HG03439 (cell line): ENCODE data around the gene MID2.
"Not testable (repeated sequence)": the region's sequence is repeated elsewhere in the genome, so short reads cannot be mapped to it uniquely, and the experiment has no call there.

ENCODE experiments used
- ATAC-seq: cut with Tn5 transposase; IDR thresholded peaks from one replicate; pipeline ENCODE4 v1.9.1; 2021; ENCODE audit warnings: mild to moderate bottlenecking, moderate library complexity; ENCODE audit not compliant: unreplicated experiment

Gene MID2

GRCh38 chrX:107825698-107826237 is at the start of gene MID2:
TSS of gene MID2 (plus strand) at chrX:107825866. CDS start at chrX:107826427, 561 bp downstream.
- peak; percentile 50 for ATAC-seq

GRCh38 chrX:107776649-107777535 is 48.8 kb upstream of the MID2 start:
- ATAC-seq: peak; percentile 83

GRCh38 chrX:107777536-107777832 is 48.2 kb upstream of the MID2 start, which contains the start of gene NCBP2L:
TSS of gene NCBP2L (plus strand) at chrX:107777733. CDS start at chrX:107794221, 16,488 bp downstream.
- ATAC-seq: no peak

GRCh38 chrX:107780525-107780924 is 45.1 kb upstream of the MID2 start:
- no peak for ATAC-seq

GRCh38 chrX:107787827-107788226 is 37.8 kb upstream of the MID2 start:
- no peak for ATAC-seq

- no peak for ATAC-seq
Observed at GRCh38 chrX:107804427-107804826, 21.2 kb upstream of the MID2 start.

- ATAC-seq: no peak
Observed at GRCh38 chrX:107805179-107805578, 20.5 kb upstream of the MID2 start.

GRCh38 chrX:107810053-107810452 is 15.6 kb upstream of the MID2 start:
- ATAC-seq: not testable (repeated sequence)

GRCh38 chrX:107818900-107819521 is 6.7 kb upstream of the MID2 start:
- no peak for ATAC-seq

GRCh38 chrX:107823042-107823441 is 2.6 kb upstream of the MID2 start:
- ATAC-seq: no peak

- no peak for ATAC-seq
Observed at GRCh38 chrX:107823456-107823855, 2.2 kb upstream of the MID2 start.

- peak; percentile 58 for ATAC-seq
Observed at GRCh38 chrX:107826238-107827029, 768 bp downstream of the MID2 start.

- no peak for ATAC-seq
Observed at GRCh38 chrX:107827030-107827831, 1.6 kb downstream of the MID2 start.

- no peak for ATAC-seq
Observed at GRCh38 chrX:107827852-107828251, 2.2 kb downstream of the MID2 start.

GRCh38 chrX:107829878-107830277 is 4.2 kb downstream of the MID2 start:
- ATAC-seq: no peak

GRCh38 chrX:107831071-107831730 is 5.5 kb downstream of the MID2 start:
- ATAC-seq: no peak

- no peak for ATAC-seq
Observed at GRCh38 chrX:107834275-107835201, 8.9 kb downstream of the MID2 start.

GRCh38 chrX:107836958-107837357 is 11.3 kb downstream of the MID2 start:
- no peak for ATAC-seq

- no peak for ATAC-seq
Observed at GRCh38 chrX:107840971-107841370, 15.3 kb downstream of the MID2 start.
